HEK293 (cell line): ENCODE measurements around the gene MX1.

Experiments
- CTCF ChIA-PET: fragments of 350-600 bp; formaldehyde crosslinking; extraction: SDS; loops from one replicate; lab custom pipeline; 2021; ENCODE audit warnings: antibody characterized with exemption; lab: Yijun Ruan, JAX
- POLR2A ChIA-PET: fragments of 300-600 bp; formaldehyde crosslinking; extraction: SDS; loops from one replicate; lab custom pipeline; 2020; ENCODE audit warnings: antibody characterized with exemption, inconsistent platforms; lab: Yijun Ruan, JAX
- H3K27ac ChIP-seq: fragments of 200-500 bp; sonication (Bioruptor generic); 2 replicates; pipeline ENCODE4 v1.5.1; 2014; ENCODE audit warnings: low read depth, low read length, control low read depth, inconsistent platforms; ENCODE audit errors: extremely low read depth
- H3K36me3 ChIP-seq, 2 experiments: fragments of 200-500 bp in 1 of 2; sonication (Bioruptor generic) in 1 of 2; 1 replicate in 1 of 2; 2 replicates in 1 of 2; pipeline ENCODE4 v1.5.1; 2014 to 2017; ENCODE audit warnings: inconsistent platforms in 2 of 2, low read length in 2 of 2; ENCODE audit not compliant: control insufficient read depth in 2 of 2, insufficient read depth in 1 of 2
- H3K4me1 ChIP-seq: fragments of 200-500 bp; sonication (Bioruptor generic); 2 replicates; pipeline ENCODE4 v1.5.1; 2014; ENCODE audit warnings: mild to moderate bottlenecking, low read length, inconsistent platforms; ENCODE audit not compliant: control insufficient read depth, insufficient read depth
- H3K4me3 ChIP-seq: 2 replicates; pipeline ENCODE4 v1.5.1; 2011; ENCODE audit warnings: low read depth, mild to moderate bottlenecking, control low read depth, low read length, moderate library complexity
- H3K9me3 ChIP-seq: fragments of 200-500 bp; sonication (Bioruptor generic); 2 replicates; pipeline ENCODE4 v1.5.1; 2014; ENCODE audit warnings: low read depth, low read length, inconsistent platforms; ENCODE audit not compliant: control insufficient read depth, insufficient read depth
- GFI1B ChIP-seq: fragments of 450-650 bp; formaldehyde crosslinking; IDR thresholded peaks from 2 replicates; pipeline ENCODE4 v1.5.1; 2016; ENCODE audit warnings: missing biosample characterization, missing genetic modification characterization
- MEIS1 ChIP-seq: sonication (generic); formaldehyde crosslinking; IDR thresholded peaks from 2 replicates; pipeline ENCODE4 v1.8.1; 2022; ENCODE audit warnings: missing genetic modification reagents, mild to moderate bottlenecking, borderline replicate concordance
- YY2 ChIP-seq: fragments of 450-650 bp; formaldehyde crosslinking; IDR thresholded peaks from 2 replicates; pipeline ENCODE4 v1.5.1; 2016; ENCODE audit warnings: missing biosample characterization, missing genetic modification characterization
- ZFP69B ChIP-seq: fragments of 450-650 bp; formaldehyde crosslinking; IDR thresholded peaks from 2 replicates; pipeline ENCODE4 v1.5.1; 2016; ENCODE audit warnings: missing biosample characterization, missing genetic modification characterization
- ZIC2 ChIP-seq: fragments of 450-650 bp; formaldehyde crosslinking; IDR thresholded peaks from 2 replicates; pipeline ENCODE4 v1.5.1; 2016; ENCODE audit warnings: missing biosample characterization, missing genetic modification characterization
- ZNF132 ChIP-seq: fragments of 450-650 bp; formaldehyde crosslinking; IDR thresholded peaks from 2 replicates; pipeline ENCODE4 v1.5.1; 2017; ENCODE audit warnings: missing biosample characterization, missing genetic modification characterization, borderline replicate concordance
- ZNF140 ChIP-seq: fragments of 450-650 bp; formaldehyde crosslinking; IDR thresholded peaks from 2 replicates; pipeline ENCODE4 v1.5.1; 2016; ENCODE audit warnings: missing biosample characterization, missing genetic modification characterization
- ZNF174 ChIP-seq: fragments of 450-650 bp; formaldehyde crosslinking; IDR thresholded peaks from 2 replicates; pipeline ENCODE4 v1.5.0; 2017; ENCODE audit warnings: missing biosample characterization, mild to moderate bottlenecking, missing genetic modification characterization
- ZNF19 ChIP-seq: fragments of 450-650 bp; formaldehyde crosslinking; IDR thresholded peaks from 2 replicates; pipeline ENCODE4; 2016; ENCODE audit warnings: missing biosample characterization, missing genetic modification characterization, low read depth
- ZNF366 ChIP-seq: fragments of 450-650 bp; formaldehyde crosslinking; conservative IDR thresholded peaks from 2 replicates; pipeline ENCODE4 v1.5.1; 2016; ENCODE audit warnings: missing biosample characterization, missing genetic modification characterization
- ZNF521 ChIP-seq: fragments of 450-650 bp; formaldehyde crosslinking; IDR thresholded peaks from 2 replicates; pipeline ENCODE4 v1.5.1; 2017; ENCODE audit warnings: missing biosample characterization, mild to moderate bottlenecking, missing genetic modification characterization
- ZNF610 ChIP-seq: fragments of 450-650 bp; formaldehyde crosslinking; IDR thresholded peaks from 2 replicates; pipeline ENCODE4 v1.5.1; 2016; ENCODE audit warnings: missing biosample characterization, missing genetic modification characterization, borderline replicate concordance
- ZNF654 ChIP-seq: fragments of 450-650 bp; formaldehyde crosslinking; IDR thresholded peaks from 2 replicates; pipeline ENCODE4 v1.5.1; 2016; ENCODE audit warnings: low read depth, missing biosample characterization, missing genetic modification characterization
- ZNF777 ChIP-seq: fragments of 450-650 bp; formaldehyde crosslinking; IDR thresholded peaks from 2 replicates; pipeline ENCODE4 v1.5.1; 2017; ENCODE audit warnings: missing biosample characterization, missing genetic modification characterization, borderline replicate concordance
- ZNF830 ChIP-seq: fragments of 450-650 bp; IDR thresholded peaks from 2 replicates; pipeline ENCODE4 v1.5.0; 2018; ENCODE audit warnings: missing biosample characterization, missing genetic modification characterization, low read depth, mild to moderate bottlenecking, moderate library complexity
- ZXDB ChIP-seq: fragments of 450-650 bp; formaldehyde crosslinking; IDR thresholded peaks from 2 replicates; pipeline ENCODE4 v1.5.1; 2016; ENCODE audit warnings: missing biosample characterization, missing genetic modification characterization
- TF ChIP-seq, protein P1 (sequence below): fragments of 450-650 bp; formaldehyde crosslinking; IDR thresholded peaks from 2 replicates; pipeline ENCODE4 v1.5.1; 2017; ENCODE audit warnings: missing biosample characterization, missing genetic modification characterization
- TF ChIP-seq, protein P2 (sequence below): fragments of 450-650 bp; formaldehyde crosslinking; IDR thresholded peaks from 2 replicates; pipeline ENCODE4 v1.5.1; 2016; ENCODE audit warnings: missing biosample characterization, missing genetic modification characterization
- TF ChIP-seq, protein P3 (sequence below): fragments of 450-650 bp; formaldehyde crosslinking; IDR thresholded peaks from 2 replicates; pipeline ENCODE4 v1.5.1; 2016; ENCODE audit warnings: missing biosample characterization, missing genetic modification characterization
- TF ChIP-seq, protein P4 (sequence below): fragments of 450-650 bp; formaldehyde crosslinking; IDR thresholded peaks from 2 replicates; pipeline ENCODE4 v1.5.1; 2017; ENCODE audit warnings: missing biosample characterization, mild to moderate bottlenecking, missing genetic modification characterization, moderate library complexity
- TF ChIP-seq, protein P5 (sequence below): fragments of 450-650 bp; formaldehyde crosslinking; IDR thresholded peaks from 2 replicates; pipeline ENCODE4 v1.5.1; 2017; ENCODE audit warnings: missing biosample characterization, missing genetic modification characterization
- TF ChIP-seq, protein P6 (sequence below): fragments of 450-650 bp; formaldehyde crosslinking; IDR thresholded peaks from 2 replicates; pipeline ENCODE4 v1.5.1; 2017; ENCODE audit warnings: missing biosample characterization, missing genetic modification characterization

The MX1 gene

DNA sequence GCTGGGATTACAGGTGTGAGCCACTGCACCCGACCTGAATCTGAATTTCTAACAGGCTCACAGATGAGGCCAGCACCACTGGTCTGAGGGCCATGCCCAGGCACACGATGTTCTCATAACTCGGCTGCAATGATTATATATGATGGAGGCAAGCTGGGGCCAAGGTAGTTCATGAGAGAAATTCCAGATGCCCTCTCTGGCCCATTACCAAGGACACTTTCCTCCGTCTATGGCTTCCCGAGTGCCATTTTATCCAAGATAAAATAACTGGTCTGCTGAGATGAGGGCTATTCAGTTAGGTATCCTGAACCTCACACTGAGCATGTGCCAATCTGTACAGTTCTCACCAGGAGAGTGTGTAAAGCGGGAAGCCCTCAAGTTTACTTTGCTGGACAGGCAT lies 65.4 kb downstream of the MX1 start (continued):
- TF ChIP-seq, protein P1, sequence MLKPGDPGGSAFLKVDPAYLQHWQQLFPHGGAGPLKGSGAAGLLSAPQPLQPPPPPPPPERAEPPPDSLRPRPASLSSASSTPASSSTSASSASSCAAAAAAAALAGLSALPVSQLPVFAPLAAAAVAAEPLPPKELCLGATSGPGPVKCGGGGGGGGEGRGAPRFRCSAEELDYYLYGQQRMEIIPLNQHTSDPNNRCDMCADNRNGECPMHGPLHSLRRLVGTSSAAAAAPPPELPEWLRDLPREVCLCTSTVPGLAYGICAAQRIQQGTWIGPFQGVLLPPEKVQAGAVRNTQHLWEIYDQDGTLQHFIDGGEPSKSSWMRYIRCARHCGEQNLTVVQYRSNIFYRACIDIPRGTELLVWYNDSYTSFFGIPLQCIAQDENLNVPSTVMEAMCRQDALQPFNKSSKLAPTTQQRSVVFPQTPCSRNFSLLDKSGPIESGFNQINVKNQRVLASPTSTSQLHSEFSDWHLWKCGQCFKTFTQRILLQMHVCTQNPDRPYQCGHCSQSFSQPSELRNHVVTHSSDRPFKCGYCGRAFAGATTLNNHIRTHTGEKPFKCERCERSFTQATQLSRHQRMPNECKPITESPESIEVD = no peak
- no peak for TF ChIP-seq ZNF610 (tag by site-specific recombination)
- TF ChIP-seq ZNF366 (tag by site-specific recombination) = no peak
- TF ChIP-seq ZFP69B (tag by site-specific recombination) = no peak
- no peak for TF ChIP-seq YY2
- TF ChIP-seq ZNF140 (tag by site-specific recombination) = no peak
- TF ChIP-seq ZNF132 (tag by site-specific recombination) = no peak

DNA sequence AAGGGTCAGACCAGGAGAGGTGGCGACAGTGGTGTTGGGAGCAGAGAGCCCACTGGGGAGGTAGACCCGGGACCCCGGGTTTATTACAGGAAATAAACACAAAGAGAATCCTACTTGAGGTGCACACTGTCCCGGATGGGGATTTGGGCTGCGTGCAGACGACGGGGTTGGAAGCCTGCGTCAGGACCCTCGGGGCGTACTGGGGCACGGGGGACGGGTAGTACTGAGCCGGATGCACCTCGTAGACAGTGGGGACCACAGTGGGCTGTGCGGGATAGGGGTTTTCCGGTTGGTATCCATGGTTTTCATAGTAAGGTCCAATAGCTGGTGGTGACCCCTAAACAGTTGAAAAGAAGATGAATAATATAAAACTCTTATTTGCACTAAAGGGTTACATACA lies 68.2 kb downstream of the MX1 start:
- no peak overlapping the region for H3K27ac ChIP-seq
- ChIA-PET POLR2A (no interaction called here), CTCF (interaction anchor here (0.6 to 1.0 kb wide), 2 partner anchors 233 to 323 kb away, joined by 3 to 5 read pairs; no protein-coding TSS in a partner anchor)
- H3K36me3 ChIP-seq = no peaks in the 10 kb centered on the region
- TF ChIP-seq ZNF521 = no peak
- no peak for TF ChIP-seq ZNF132 (tag by site-specific recombination)
- no peak for TF ChIP-seq MEIS1 (CRISPR knock-in tag)
- TF ChIP-seq ZNF654 (tag by site-specific recombination) = no peak
- TF ChIP-seq, protein P2, sequence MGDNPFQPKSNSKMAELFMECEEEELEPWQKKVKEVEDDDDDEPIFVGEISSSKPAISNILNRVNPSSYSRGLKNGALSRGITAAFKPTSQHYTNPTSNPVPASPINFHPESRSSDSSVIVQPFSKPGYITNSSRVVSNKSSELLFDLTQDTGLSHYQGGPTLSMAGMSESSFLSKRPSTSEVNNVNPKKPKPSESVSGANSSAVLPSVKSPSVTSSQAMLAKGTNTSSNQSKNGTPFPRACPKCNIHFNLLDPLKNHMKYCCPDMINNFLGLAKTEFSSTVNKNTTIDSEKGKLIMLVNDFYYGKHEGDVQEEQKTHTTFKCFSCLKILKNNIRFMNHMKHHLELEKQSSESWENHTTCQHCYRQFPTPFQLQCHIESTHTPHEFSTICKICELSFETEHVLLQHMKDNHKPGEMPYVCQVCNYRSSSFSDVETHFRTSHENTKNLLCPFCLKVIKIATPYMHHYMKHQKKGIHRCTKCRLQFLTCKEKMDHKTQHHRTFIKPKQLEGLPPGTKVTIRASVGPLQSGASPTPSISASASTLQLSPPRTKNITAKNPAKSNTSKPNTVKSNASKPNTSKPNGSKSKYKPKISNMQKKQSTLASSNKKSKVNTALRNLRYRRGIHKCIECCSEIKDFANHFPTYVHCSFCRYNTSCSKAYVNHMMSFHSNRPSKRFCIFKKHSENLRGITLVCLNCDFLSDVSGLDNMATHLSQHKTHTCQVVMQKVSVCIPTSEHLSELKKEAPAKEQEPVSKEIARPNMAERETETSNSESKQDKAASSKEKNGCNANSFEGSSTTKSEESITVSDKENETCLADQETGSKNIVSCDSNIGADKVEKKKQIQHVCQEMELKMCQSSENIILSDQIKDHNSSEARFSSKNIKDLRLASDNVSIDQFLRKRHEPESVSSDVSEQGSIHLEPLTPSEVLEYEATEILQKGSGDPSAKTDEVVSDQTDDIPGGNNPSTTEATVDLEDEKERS (tag by site-specific recombination) = no peak
- TF ChIP-seq, protein P3, sequence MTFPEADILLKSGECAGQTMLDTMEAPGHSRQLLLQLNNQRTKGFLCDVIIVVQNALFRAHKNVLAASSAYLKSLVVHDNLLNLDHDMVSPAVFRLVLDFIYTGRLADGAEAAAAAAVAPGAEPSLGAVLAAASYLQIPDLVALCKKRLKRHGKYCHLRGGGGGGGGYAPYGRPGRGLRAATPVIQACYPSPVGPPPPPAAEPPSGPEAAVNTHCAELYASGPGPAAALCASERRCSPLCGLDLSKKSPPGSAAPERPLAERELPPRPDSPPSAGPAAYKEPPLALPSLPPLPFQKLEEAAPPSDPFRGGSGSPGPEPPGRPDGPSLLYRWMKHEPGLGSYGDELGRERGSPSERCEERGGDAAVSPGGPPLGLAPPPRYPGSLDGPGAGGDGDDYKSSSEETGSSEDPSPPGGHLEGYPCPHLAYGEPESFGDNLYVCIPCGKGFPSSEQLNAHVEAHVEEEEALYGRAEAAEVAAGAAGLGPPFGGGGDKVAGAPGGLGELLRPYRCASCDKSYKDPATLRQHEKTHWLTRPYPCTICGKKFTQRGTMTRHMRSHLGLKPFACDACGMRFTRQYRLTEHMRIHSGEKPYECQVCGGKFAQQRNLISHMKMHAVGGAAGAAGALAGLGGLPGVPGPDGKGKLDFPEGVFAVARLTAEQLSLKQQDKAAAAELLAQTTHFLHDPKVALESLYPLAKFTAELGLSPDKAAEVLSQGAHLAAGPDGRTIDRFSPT = no peak
- no peak for TF ChIP-seq ZNF174 (tag by site-specific recombination)
- TF ChIP-seq ZNF19 (tag by site-specific recombination) = no peak
- no peak for TF ChIP-seq GFI1B (tag by site-specific recombination)
- TF ChIP-seq, protein P4, sequence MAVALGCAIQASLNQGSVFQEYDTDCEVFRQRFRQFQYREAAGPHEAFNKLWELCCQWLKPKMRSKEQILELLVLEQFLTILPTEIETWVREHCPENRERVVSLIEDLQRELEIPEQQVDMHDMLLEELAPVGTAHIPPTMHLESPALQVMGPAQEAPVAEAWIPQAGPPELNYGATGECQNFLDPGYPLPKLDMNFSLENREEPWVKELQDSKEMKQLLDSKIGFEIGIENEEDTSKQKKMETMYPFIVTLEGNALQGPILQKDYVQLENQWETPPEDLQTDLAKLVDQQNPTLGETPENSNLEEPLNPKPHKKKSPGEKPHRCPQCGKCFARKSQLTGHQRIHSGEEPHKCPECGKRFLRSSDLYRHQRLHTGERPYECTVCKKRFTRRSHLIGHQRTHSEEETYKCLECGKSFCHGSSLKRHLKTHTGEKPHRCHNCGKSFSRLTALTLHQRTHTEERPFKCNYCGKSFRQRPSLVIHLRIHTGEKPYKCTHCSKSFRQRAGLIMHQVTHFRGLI = no peak
- TF ChIP-seq, protein P5, sequence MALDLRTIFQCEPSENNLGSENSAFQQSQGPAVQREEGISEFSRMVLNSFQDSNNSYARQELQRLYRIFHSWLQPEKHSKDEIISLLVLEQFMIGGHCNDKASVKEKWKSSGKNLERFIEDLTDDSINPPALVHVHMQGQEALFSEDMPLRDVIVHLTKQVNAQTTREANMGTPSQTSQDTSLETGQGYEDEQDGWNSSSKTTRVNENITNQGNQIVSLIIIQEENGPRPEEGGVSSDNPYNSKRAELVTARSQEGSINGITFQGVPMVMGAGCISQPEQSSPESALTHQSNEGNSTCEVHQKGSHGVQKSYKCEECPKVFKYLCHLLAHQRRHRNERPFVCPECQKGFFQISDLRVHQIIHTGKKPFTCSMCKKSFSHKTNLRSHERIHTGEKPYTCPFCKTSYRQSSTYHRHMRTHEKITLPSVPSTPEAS (tag by site-specific recombination) = no peak
- TF ChIP-seq ZNF830 = no peak
- TF ChIP-seq, protein P6, sequence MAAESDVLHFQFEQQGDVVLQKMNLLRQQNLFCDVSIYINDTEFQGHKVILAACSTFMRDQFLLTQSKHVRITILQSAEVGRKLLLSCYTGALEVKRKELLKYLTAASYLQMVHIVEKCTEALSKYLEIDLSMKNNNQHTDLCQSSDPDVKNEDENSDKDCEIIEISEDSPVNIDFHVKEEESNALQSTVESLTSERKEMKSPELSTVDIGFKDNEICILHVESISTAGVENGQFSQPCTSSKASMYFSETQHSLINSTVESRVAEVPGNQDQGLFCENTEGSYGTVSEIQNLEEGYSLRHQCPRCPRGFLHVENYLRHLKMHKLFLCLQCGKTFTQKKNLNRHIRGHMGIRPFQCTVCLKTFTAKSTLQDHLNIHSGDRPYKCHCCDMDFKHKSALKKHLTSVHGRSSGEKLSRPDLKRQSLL (tag by site-specific recombination) = no peak
- TF ChIP-seq ZIC2 = no peak
- no peak for TF ChIP-seq ZXDB (tag by site-specific recombination)
- no peak for TF ChIP-seq ZNF777 (tag by site-specific recombination)
- H3K9me3 ChIP-seq = no peaks in the 10 kb centered on the region
- H3K4me1 ChIP-seq = no peaks in the 10 kb centered on the region
- no peak overlapping the region for H3K4me3 ChIP-seq
